Activated B cell treated with CpG ODN at 0.5 μM for 24 hours (primary cell): ENCODE data around the gene ZNF280B. TPM values are rescaled to one million over a fixed set of nuclear protein-coding genes. Genes with fewer than 3 reads are reported as not detected.

Experiments
- ATAC-seq: fragments of 200-7000 bp; cut with Tn5 transposase; one replicate; pipeline ENCODE4 v1.10.0; 2021; ENCODE audit warnings: low read depth, mild to moderate bottlenecking, moderate library complexity
- CTCF ChIA-PET: fragments of 350-600 bp; sonication (Branson Sonifier 250); formaldehyde crosslinking; loops from one replicate; lab custom pipeline; 2021; ENCODE audit warnings: antibody characterized with exemption; lab: Charles Lee
- POLR2A ChIA-PET: fragments of 350-600 bp; sonication (Branson Sonifier 250); formaldehyde crosslinking; loops from one replicate; lab custom pipeline; 2021; ENCODE audit warnings: antibody characterized with exemption; lab: Charles Lee
- DNase-seq: peaks from one replicate; pipeline ENCODE4 v3.0.0; 2022
- H3K27ac Mint-ChIP-seq: one replicate; pipeline ENCODE4 v1.8.0; 2020; ENCODE audit warnings: mixed read lengths
- H3K27me3 Mint-ChIP-seq: one replicate; pipeline ENCODE4 v1.8.0; 2021; ENCODE audit warnings: mixed read lengths
- H3K36me3 Mint-ChIP-seq: one replicate; pipeline ENCODE4 v1.8.0; 2021; ENCODE audit warnings: low read depth, mixed read lengths
- H3K4me1 Mint-ChIP-seq: one replicate; pipeline ENCODE4 v1.8.0; 2021; ENCODE audit warnings: mixed read lengths
- H3K4me3 Mint-ChIP-seq: one replicate; pipeline ENCODE4 v1.8.0; 2020; ENCODE audit warnings: mild to moderate bottlenecking, mixed read lengths
- H3K9me3 Mint-ChIP-seq: one replicate; pipeline ENCODE4 v1.8.0; 2020; ENCODE audit warnings: mixed read lengths
- CTCF ChIP-seq: fragments of 200-600 bp; IDR thresholded peaks from one replicate; pipeline ENCODE4 v1.8.0; 2022; ENCODE audit warnings: antibody characterized with exemption, mild to moderate bottlenecking
- intact Hi-C: fragments of 100-400 bp; cut with micrococcal nuclease; formaldehyde crosslinking; loops from one replicate; pipeline ENCODE4 v1.15.1; 2024
- total RNA-seq: library from RNA; stranded (reverse); gene quantifications from 2 replicates; pipeline ENCODE4 v1.2.3, GENCODE V29; 2022

Gene ZNF280B
- total RNA-seq, 1 donor from 2014 or later = 2.5 TPM

- Mint-ChIP-seq H3K27me3 (peaks cover 8% of the 10 kb centered on the region), H3K4me1 (peaks cover 13% of the 10 kb centered on the region), H3K36me3 (no peaks in the 10 kb centered on the region), H3K27ac (no peak overlapping the region), H3K9me3 (no peaks in the 10 kb centered on the region), H3K4me3 (no peak overlapping the region)
- TF ChIP-seq CTCF = no peak
- intact Hi-C loops = no loop called here
- ChIA-PET POLR2A (no interaction called here), CTCF (no interaction called here)
- DNase-seq (no peak), ATAC-seq (no peak)
Observed at GRCh38 chr22:22521631-22522030, 13.1 kb upstream of the ZNF280B start.

GRCh38 chr22:22520667-22521602, 12.4 kb upstream of the ZNF280B start:
- POLR2A ChIA-PET = no interaction called here
- Mint-ChIP-seq H3K4me3 (no peak overlapping the region), H3K36me3 (no peaks in the 10 kb centered on the region), H3K4me1 (peaks cover 13% of the 10 kb centered on the region), H3K27ac (no peak overlapping the region), H3K9me3 (no peaks in the 10 kb centered on the region), H3K27me3 (peaks cover 9% of the 10 kb centered on the region)
- DNase-seq (no peak), ATAC-seq (no peak)
- intact Hi-C loops = no loop called here
- CTCF ChIA-PET = no interaction called here
- TF ChIP-seq CTCF = no peak

- Mint-ChIP-seq H3K4me3 (no peak within 1 kb of the TSS), H3K4me1 (peaks cover 13% of the 10 kb centered on the region), H3K27ac (no peak within 1 kb of the TSS), H3K9me3 (no peaks in the 10 kb centered on the region), H3K36me3 (no peaks in the 10 kb centered on the region), H3K27me3 (peaks cover 16% of the 10 kb centered on the region)
- no peak for TF ChIP-seq CTCF
- ChIA-PET CTCF (no interaction called here), POLR2A (no interaction called here)
- DNase-seq = no peak
- no peak for ATAC-seq
- intact Hi-C loops = no loop called here
Observed at GRCh38 chr22:22520020-22520656, 11.6 kb upstream of the ZNF280B start, which contains the start of gene ZNF280A. Gene ZNF280A (minus strand): TSS chr22:22520270. CDS start chr22:22515630, 4,640 bp downstream.

GRCh38 chr22:22519591-22519990, 11.0 kb upstream of the ZNF280B start:
- Mint-ChIP-seq H3K36me3 (no peaks in the 10 kb centered on the region), H3K27ac (no peak overlapping the region)

More at GRCh38 chr22:22519591-22519990, 11.0 kb upstream of the ZNF280B start:
- no peak for TF ChIP-seq CTCF
- ATAC-seq = no peak
- CTCF ChIA-PET = interaction anchor here (1.5 kb wide), 1 partner anchor 11 kb away, joined by 5 read pairs; the partner anchor contains the start of gene ZNF280B
- Mint-ChIP-seq H3K9me3 (no peaks in the 10 kb centered on the region), H3K27me3 (peaks cover 20% of the 10 kb centered on the region), H3K4me1 (peaks cover 12% of the 10 kb centered on the region), H3K4me3 (no peak overlapping the region)
- DNase-seq = no peak
- intact Hi-C loops = no loop called here
- POLR2A ChIA-PET = no interaction called here
